Suppressor macrophage treated with lipopolysaccharide for 1 hour (primary cell): Measurements from ENCODE around the gene ZNF681.
A peak's percentile ranks its signal among the peaks of the same experiment; 100 is the strongest.
"Not testable (repeated sequence)": the region's sequence is repeated elsewhere in the genome, so short reads cannot be mapped to it uniquely, and the experiment has no call there.

Source experiments
- DNase-seq, 3 donors: peaks; one replicate each; pipeline ENCODE4 v3.0.0-alpha.2; 2020 to 2022

The ZNF681 gene

DNA sequence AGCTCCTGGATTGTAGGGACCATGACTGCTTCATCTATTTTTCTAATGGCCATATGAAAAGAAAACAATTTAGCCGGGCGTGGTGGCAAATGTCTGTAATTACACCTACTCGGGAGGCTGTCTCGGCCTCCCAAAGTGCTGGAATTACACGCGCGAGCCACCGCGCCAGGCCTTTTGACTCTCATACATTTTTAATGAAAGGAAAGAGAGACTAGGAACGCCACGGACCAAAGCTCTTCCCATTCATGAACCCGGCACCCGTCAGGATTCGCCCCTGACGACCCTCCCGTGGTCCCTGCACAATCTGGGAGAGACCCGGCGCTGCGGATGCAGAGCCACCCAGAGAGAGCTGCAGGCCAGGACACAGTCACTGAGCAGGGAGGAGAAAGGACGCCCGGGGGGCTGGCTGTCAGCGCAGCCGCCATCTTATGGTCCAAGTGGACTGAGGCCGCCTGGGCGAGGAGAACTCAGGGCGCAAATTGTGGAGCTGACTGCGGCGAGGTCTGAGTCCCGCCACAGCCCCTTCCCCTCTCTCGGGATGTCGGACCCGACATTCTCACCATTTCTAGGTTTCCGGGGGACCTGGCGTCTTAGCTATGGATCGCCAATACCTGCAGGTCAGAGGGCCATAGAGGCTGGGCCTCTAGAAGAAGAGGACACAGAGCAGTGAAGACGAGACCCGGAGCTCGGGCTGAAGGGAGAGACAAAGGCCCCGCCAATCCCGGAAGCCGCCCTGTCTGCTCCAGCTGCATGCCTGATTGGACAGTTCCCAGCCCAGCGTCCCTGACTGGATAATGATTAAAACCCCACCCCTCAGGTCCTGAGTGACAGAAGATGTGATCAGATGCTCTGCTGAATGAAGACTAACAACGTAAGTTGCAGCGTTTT lies at the start of gene ZNF681:
TSS of gene ZNF681 (minus strand) at position 705 of the 888 bp plus-strand sequence. CDS start at position 563, 142 bp downstream.
- peak; percentile 71 to 76 (median 71) for DNase-seq

DNA sequence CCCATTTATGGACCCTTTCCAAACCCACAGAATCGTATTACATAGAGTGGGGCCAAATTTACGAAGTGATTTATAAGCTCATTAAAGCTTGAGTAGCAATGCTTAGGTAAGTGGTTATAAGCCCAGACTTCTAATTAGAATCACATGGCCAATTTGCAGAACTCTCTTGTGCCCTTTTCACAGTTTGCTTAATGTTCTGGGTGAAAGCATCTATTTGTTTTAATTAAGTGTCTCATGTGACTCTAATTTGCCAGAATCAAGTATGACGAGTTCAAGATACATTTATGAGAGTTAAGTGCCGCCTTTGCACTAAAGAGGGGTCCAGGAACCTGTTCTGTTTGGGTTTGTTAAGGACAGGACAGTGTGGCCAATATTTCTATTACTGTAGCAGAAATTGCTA lies 46.0 kb upstream of the ZNF681 start:
- DNase-seq: no peak

DNA sequence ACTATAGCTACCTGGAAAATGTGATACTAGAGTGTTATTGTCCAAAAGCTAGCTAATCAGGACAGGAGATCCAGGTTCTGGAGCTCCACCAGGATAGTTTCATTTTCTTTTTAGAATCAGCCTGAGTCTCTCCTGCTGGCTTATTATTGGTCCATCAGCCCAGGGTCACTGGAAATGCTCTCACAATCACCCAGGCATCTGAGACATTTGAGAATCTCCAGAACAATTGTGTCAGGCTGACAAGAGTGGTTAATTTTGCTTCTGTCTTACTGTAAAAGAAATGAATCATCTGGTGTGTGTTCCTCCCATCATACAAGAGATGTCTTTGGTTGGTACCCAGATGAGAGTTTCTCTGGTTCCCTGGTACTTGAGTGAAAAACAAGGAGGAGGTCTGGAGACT lies 43.6 kb upstream of the ZNF681 start:
- DNase-seq: no peak

DNA sequence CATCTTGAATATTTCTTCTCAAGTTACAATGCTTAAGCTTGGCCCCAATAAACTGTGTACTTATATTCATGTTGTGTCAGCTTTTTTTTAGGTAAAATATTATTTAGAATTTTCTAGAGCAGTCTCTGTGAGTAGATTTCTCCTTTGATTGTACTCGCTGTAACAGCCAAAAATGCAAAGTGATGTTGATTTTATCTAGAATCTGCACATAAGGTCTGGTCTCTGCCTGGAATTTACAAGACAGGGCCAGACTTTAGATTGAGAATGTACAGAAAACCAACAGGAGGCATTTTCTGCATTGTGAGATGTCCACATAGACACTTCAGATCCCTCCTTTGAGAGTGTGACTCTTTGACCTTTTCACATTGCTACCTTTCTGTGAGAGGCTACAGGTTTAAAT lies 43.1 kb upstream of the ZNF681 start:
- no peak for DNase-seq

DNA sequence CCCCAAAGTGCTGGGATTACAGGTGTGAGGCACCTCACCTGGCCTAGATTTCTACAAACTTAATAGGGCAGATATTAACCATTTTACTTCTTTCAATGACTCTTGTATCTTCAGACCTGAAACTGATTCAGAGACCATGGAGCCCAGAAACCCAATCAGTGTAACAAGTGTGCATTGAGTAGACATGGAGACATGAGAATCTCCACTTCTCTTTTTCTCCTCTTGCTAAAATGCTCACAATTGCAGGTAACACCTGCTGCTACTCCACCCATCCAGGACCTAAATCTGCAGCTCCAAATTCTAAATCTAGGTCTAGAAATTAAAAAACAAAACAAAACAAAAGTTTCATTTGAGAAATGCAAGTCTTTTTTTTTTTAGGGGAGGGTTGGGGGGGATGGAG lies 42.2 kb upstream of the ZNF681 start:
- no peak for DNase-seq

DNA sequence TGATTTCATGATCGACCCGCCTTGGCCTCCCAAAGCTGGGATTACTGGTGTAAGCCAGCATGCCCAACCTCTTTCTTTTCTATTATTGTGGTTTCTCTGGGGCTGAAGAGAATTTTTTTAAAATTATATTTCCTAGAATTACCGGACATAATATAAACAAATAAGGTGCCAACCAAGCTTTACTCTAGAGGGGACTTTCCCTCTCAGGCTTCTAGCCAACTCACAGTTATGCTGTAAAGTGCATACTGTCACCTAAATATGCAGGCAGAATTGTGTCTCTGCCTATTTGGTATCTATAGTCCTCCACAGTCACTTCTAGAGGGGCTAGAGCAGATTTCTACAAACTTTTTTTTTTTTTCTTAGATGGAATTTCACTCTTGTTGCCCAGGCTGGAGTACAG lies 41.6 kb upstream of the ZNF681 start:
- DNase-seq: no peak

DNA sequence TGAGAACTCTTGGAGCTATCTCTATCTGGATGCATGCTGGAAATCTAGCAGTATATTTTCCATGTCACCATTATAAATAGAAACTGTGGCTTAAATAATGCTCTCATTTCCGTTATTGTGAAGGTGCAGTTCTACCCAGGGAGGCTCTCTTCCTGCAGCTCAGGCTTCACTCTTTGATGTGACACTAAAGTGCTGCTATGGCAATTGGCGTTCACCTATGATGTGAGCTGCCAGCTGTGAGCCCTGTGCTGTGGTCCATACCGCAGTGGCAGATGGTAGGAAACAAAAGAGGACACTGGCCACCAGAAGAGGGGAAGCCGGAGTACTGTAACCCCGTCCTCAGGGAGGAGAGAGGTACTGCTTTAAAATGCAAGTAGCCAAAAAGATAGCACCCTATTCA lies 40.6 kb upstream of the ZNF681 start:
- no peak for DNase-seq

DNA sequence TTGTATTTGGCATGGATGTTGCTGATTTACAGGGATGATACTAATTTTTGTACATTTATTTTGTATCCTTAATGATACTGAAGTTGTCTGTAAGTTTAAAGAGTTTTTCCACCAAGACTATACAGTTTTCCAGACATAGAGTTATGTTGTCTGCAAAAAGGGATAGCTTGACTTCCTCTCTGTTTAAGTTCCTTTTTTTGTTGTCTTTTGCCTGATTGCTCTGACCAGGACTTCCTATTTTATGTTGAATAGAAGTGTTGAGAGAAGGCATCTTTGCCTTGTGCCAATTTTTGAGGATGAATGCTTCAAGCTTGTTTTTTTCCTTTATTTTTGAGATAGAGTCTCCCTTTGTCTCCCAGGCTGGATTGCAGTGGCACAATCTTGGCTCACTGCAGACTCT lies 36.8 kb upstream of the ZNF681 start:
- peak in 1 of 3 donors; percentile 2 for DNase-seq

DNA sequence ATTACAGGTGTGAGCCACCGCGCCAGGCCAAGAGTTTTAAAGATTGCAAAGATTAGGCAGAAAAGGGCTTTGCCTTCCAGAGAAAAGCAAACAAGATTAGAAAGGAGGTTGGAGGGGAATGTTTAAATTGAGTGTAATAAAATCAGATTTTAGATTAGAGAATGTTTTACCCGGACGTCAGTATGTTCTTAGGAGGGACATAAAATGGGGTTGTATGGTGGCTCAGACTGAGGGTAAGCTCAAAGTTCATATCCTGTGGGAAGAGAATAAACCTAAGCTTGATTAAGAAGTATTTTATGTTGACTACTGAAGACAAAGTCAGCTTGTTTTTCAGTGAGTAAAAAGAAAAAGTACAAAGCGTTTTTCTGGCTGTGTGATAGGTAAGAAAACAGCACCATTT lies 34.1 kb upstream of the ZNF681 start:
- no peak for DNase-seq

DNA sequence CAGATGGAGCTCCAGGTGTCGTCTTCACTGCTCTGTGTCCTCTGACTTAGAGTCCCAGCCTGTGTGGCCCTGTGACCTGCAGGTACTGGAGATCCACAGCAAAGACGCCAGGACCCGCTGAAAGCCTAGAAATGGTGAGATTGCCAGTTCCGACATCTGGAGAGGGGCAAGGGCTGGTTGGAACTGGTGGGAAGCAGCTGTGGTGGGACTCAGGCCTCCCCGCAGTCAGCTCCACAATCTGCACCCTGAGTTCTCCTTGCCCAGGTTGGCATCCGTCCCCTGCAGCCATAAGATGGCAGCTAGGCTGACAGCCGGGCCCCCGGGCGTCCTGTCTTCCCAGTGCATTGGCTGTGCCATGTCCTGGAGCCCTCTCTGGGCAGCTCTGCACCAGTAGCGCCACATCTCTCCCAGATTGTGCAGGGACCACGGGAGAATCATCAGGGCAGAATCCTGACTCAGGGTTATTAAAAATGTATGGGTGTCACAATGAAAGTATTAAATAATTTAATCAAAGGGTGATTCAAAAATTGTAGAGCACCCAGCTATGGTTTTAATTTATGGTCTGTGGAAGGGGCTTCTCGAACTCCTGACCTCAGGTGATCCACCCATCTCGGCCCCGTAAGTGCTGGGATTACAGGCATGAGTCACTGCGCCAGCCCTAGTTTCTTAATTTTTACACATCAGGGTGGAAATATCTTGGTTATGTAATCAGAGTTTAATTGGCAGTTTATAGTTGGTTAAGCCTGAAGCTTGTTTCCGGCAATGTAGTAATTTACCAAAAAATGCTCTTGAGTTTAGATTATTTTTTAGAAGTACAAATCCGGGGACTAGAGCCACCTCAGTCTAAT lies 32.2 kb upstream of the ZNF681 start:
- no peak for DNase-seq

DNA sequence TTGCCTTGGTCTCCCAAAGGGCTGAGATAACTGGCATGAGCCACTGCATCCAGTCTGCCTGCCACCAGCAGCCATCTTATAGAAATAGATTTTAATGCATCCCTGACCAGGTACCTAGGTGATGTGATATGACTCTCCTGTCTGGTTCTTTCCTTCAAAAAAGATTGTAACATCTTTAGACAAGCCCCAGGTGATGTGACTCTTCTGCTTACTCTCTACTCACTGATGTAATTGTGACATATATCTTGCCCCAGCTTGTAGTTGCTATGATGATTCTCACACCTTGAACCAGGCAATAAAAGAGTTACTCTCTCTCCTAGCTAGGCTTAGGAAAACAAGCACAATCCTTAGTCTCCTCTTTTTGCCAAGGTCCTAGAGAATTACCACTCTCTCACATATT lies 30.6 kb upstream of the ZNF681 start:
- DNase-seq: no peak

DNA sequence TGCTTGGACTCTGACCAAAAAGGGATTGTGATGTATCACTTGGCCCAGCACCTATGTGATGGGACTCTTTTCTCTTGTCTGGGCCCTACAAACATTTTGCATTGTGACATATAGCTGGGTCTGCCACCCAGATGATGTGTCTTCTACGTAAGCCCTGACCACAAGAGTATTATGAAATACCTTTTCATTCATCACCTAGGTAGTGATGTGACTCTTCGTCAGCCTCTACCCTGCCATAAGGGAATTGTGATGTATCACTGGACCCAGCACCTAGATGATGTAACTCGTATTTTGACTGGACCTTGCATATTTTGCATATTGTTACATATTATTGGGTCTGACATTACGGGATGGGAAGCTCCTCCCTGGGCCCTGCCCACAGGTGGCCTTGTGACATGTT lies 29.7 kb upstream of the ZNF681 start:
- no peak for DNase-seq

DNA sequence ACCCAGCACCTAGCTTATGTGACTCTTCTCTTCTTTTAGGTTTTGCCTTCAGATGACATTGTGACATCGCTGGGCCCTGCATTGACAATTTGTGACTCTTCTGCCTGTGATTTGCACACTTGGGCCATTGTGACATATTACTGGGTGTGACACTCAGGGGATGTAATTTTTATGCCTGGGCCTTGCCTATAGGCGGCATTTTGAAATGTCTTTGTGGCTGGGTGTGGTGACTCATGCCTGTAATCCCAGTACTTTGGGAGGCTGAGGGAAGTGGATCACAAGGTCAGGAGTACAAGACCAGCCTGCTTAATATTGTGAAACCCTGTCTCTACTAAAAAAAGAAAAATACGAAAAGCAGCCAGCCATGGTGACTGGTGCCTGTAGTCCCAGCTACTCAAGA lies 28.4 kb upstream of the ZNF681 start:
- peak in 2 of 3 donors; percentile 10 to 27 for DNase-seq

DNA sequence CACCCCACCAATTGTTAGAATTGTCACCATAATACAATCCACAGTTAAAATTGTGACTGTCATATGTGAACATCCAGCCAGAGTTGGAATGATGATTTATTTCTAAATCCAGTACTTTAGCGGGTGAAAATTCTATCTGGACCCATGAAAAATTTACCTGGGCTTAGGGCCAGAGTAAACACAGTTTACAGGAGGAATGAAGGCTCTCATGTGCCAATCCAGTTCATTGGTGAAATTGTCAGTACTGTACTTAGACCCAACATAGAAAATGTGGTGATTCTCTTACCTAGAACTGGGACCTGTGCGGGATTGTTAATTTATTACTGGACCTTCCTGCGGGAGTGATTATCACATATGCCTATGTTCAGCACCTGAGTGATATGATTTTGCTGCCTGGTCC lies 27.3 kb upstream of the ZNF681 start:
- DNase-seq: no peak

DNA sequence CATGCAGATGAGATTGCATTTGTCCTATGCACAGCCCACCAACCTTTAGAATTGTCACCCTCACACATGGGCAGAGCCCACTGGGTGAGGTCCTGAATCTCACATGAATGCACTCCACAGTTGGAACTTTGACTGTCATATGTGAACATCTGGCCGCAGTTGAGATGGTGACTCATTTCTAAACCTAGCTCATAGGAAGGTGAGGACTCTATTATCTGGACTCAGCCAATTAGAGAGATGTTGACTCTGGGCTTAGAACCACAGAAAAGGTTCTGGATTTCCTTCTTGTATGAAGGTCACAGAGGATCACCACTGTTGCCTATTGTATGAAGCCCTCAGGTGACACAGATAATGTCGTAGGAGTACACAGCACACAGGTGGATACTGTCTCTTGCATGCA lies 25.6 kb upstream of the ZNF681 start:
- DNase-seq: no peak

DNA sequence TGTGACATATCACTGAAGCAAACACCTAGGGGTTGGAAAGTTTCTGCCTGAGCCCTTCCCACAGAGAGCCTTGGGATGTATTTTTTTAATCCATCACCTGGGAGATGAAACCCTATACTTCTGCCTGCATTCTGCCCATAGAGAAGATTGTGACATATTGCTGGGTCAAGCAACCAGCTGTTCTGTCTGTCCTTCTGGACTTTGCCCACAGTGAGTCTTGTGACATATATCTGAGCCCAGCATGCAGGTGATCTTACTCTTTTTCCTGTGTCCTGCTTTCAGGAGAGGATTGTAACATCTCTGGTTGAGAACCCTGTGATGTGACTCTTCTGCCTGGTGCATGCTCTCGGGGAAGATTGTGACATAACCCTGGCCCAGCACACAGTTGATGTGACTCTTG lies 24.9 kb upstream of the ZNF681 start:
- no peak for DNase-seq

DNA sequence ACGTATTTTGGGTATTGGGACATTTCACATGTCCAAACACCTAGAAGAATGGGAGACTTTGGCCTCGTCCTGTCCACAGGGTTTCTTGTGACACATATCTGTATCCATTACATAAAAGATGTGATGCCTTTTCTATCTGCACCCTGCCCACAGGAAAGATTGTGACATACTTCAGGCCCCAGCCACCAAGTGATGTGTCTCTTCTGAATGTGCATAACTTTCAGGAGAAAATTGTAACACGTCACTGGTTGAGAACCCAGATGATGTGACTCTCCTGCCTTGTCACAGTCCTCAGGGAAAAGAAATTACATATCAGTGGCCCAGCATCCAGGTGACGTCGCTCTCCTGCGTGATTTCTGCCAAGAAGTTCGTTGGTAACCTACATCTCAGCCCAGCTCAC lies 21.0 kb upstream of the ZNF681 start:
- DNase-seq: no peak

DNA sequence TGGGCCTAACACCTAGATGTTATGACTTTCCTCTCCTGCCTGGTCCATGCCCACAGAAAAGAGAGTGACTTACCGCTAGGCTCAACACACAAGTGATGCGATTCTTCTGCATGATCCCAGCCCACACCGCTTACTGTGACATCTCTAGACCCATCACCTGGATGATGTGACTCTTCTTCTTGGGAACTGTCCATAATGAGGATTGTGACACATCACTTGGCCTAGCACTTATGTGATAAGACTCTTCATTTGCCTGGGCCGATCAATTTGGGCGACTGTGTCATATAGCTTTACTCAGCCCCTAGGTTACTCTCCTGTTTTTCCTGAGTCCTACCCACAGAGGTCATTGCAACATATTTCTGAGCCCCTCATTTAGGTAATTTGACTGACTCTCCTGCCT lies 19.9 kb upstream of the ZNF681 start:
- DNase-seq: no peak

DNA sequence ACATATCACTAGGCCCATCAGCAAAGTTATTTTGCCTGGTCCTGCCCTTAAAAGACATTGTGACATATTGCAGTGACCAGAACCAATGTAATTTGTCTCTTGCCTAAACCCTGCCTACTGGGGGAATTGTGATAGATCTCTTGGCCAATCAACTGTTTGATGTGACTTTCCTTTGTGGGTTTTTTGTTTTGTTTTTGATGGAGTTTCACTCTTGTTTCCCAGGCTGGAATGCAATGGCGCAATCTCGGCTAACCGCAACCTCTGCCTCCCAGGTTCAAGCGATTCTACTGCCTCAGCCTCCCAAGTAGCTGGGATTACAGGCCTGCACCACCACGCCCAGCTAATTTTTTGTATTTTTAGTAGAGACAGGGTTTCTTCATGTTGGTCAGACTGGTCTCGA lies 19.3 kb upstream of the ZNF681 start:
- not testable (repeated sequence) for DNase-seq

DNA sequence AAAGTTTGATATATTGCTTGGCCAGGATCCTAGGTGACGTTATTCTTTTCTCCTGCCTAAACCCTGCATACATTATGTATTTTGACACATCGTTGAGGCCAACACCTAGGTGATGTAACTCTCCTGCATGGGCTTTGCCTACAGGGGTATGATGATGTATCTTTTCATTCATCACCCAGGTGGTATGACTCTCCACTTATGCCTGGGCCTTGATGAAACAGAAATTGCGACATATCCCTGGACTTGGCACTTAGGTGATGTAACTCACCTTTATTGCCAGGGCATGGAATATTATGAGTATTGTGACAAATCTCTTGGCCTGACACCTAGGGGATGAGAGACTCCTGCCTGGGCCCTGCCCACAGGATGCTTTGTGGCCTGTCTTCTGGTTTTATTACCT lies 18.5 kb upstream of the ZNF681 start:
- DNase-seq: no peak

DNA sequence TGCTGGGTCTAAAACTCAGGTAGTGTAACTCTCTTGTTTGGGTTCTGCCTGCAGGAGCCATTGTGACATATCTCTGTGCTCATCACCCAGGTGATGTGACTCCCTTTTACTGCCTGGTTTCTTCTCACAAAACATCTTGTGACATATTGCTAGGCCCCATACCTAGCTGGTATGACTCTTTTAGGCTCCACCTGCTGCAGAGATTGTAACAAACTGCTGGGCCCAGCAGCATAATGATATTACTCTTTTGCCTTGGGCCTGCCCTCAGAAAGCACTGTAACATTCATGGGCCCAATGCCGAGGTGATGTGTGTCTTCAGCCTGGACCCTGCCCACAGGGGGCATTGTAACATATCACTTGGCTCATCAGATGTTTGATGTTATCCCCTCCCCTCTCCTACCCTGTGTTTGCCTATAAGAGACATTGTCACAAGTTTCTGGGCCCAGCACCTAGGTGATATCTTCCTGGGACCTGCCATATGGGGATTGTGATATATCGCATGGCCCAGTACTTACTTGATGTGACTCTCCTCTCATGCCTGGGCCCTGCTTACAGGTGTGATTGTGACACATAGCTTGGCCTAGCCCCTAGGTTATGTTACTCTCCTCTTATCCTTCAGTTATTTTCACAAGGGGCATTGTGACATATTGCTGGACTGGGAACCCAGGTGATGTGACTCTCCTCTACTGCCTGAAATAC lies 18.0 kb upstream of the ZNF681 start:
- DNase-seq: no peak

DNA sequence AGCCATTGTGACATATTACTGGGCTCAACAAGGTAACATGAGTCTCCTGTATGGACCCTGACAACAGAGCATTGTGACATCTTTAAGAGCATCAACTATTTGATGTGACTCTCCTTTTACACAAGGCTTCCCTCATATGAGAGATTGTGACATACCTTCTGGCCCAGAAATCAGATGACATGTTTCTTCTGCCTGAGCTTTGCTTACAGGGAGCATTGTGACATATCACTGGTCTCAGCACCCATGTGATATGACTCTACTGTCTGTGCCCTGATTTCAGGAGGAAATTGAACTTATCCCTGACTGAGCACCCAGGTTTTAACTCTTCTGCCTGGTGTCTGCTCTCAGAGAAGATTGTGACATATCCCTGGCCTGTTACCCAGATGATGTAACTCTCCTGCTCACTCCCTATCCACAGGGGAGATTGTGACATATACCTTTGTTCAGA lies 15.9 kb upstream of the ZNF681 start:
- DNase-seq: peak in 2 of 3 donors; percentile 14 to 22

DNA sequence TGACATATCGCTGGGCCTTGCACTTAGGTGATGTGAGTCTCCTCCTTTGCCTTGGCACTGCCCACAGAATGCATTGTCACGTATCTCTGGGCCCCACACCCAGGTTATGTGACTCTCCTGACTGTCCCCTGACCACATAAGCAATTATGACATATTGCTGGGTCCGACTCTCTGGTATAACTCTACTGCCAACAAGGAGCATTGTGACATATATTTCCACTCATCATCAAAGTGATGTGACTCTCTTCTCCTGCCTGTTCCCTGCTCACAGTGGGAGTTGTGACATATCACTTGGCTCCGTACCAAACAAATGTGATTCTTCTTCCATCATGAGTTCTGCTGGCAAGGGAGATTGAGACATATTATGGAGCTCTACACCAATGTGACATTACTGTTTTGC lies 15.4 kb upstream of the ZNF681 start:
- no peak for DNase-seq
